Chondrocyte (in vitro differentiated cells): ENCODE results near the gene MXI1. TPM values are rescaled to one million over a fixed set of nuclear protein-coding genes. Genes with fewer than 3 reads are reported as not detected.
"Not testable (repeated sequence)": the region's sequence is repeated elsewhere in the genome, so short reads cannot be mapped to it uniquely, and the experiment has no call there.

Experiments
- DNase-seq: peaks from one replicate; pipeline ENCODE4 v3.0.0; 2021; ENCODE audit warnings: mixed read lengths, low spot score
- H3K27ac Mint-ChIP-seq: one replicate; pipeline ENCODE4 v1.8.0; 2021; ENCODE audit warnings: mild to moderate bottlenecking, moderate library complexity, mixed read lengths; ENCODE audit not compliant: unreplicated experiment
- H3K27me3 Mint-ChIP-seq: 2 replicates; pipeline ENCODE4 v1.8.0; 2021; ENCODE audit warnings: low read depth, mixed read lengths
- H3K36me3 Mint-ChIP-seq: 2 replicates; pipeline ENCODE4 v1.8.0; 2021; ENCODE audit warnings: low read depth, mixed read lengths
- H3K4me1 Mint-ChIP-seq: 2 replicates; pipeline ENCODE4 v1.8.0; 2021; ENCODE audit warnings: low read depth, mild to moderate bottlenecking, mixed read lengths
- H3K4me3 Mint-ChIP-seq: one replicate; pipeline ENCODE4 v1.8.0; 2021; ENCODE audit warnings: mild to moderate bottlenecking, moderate library complexity, mixed read lengths; ENCODE audit not compliant: unreplicated experiment
- H3K9me3 Mint-ChIP-seq: 2 replicates; pipeline ENCODE4 v1.8.0; 2021; ENCODE audit warnings: low read depth, mixed read lengths
- CTCF ChIP-seq: fragments of 200-600 bp; sonication (generic); IDR thresholded peaks from 2 replicates; pipeline ENCODE4 v1.5.0; 2021; ENCODE audit warnings: antibody characterized with exemption, mild to moderate bottlenecking, moderate library complexity
- total RNA-seq: library from RNA; stranded (reverse); gene quantifications from 3 replicates; pipeline ENCODE4 v1.2.1, GENCODE V29; 2021

MXI1 gene
- total RNA-seq, 1 donor from 2014 or later: 26.8 TPM

GRCh38 chr10:110181911-110182310 is 25.5 kb upstream of the MXI1 start:
- H3K27ac Mint-ChIP-seq: no peak overlapping the region
- no peaks in the 10 kb centered on the region for H3K27me3 Mint-ChIP-seq

GRCh38 chr10:110184398-110184797 is 23.0 kb upstream of the MXI1 start:
- Mint-ChIP-seq H3K27me3 (no peaks in the 10 kb centered on the region), H3K36me3 (no peaks in the 10 kb centered on the region), H3K27ac (no peak overlapping the region), H3K4me1 (no peaks in the 10 kb centered on the region), H3K4me3 (no peak overlapping the region), H3K9me3 (no peaks in the 10 kb centered on the region)
- DNase-seq: no peak
- TF ChIP-seq CTCF: no peak

More at GRCh38 chr10:110181911-110182310, 25.5 kb upstream of the MXI1 start:
- Mint-ChIP-seq H3K36me3 (no peaks in the 10 kb centered on the region), H3K9me3 (no peaks in the 10 kb centered on the region), H3K4me1 (no peaks in the 10 kb centered on the region), H3K4me3 (no peak overlapping the region)
- DNase-seq: no peak
- TF ChIP-seq CTCF: no peak

- not testable (repeated sequence) for H3K4me1 Mint-ChIP-seq, H3K4me3 Mint-ChIP-seq, H3K9me3 Mint-ChIP-seq, H3K36me3 Mint-ChIP-seq, H3K27me3 Mint-ChIP-seq, H3K27ac Mint-ChIP-seq, DNase-seq
These were observed 21.7 kb upstream of the MXI1 start for GRCh38 chr10:110185646-110186182.

GRCh38 chr10:110190170-110190569 is 17.2 kb upstream of the MXI1 start:
- H3K9me3 Mint-ChIP-seq: peaks cover 5% of the 10 kb centered on the region
- no peaks in the 10 kb centered on the region for H3K4me1 Mint-ChIP-seq
- H3K36me3 Mint-ChIP-seq: peaks cover 2% of the 10 kb centered on the region
- H3K27ac Mint-ChIP-seq: no peak overlapping the region
- TF ChIP-seq CTCF: no peak
- no peak overlapping the region for H3K4me3 Mint-ChIP-seq
- DNase-seq: no peak
- peaks cover 13% of the 10 kb centered on the region for H3K27me3 Mint-ChIP-seq

- H3K36me3 Mint-ChIP-seq: peaks cover 2% of the 10 kb centered on the region
- TF ChIP-seq CTCF: peak; percentile 8
- no peaks in the 10 kb centered on the region for H3K4me1 Mint-ChIP-seq
- H3K4me3 Mint-ChIP-seq: no peak overlapping the region
- H3K27ac Mint-ChIP-seq: no peak overlapping the region
- no peak for DNase-seq
- H3K27me3 Mint-ChIP-seq: peaks cover 17% of the 10 kb centered on the region
- H3K9me3 Mint-ChIP-seq: peaks cover 5% of the 10 kb centered on the region
These were observed 14.9 kb upstream of the MXI1 start for GRCh38 chr10:110192552-110192951.

- H3K9me3 Mint-ChIP-seq: no peaks in the 10 kb centered on the region
- peaks cover 8% of the 10 kb centered on the region for H3K27me3 Mint-ChIP-seq
- no peak for TF ChIP-seq CTCF
- H3K4me1 Mint-ChIP-seq: peaks cover 4% of the 10 kb centered on the region
- no peak for DNase-seq
- H3K36me3 Mint-ChIP-seq: no peaks in the 10 kb centered on the region
- H3K27ac Mint-ChIP-seq: no peak overlapping the region
- no peak overlapping the region for H3K4me3 Mint-ChIP-seq
These were observed 6.9 kb upstream of the MXI1 start for GRCh38 chr10:110200503-110200902.

- not testable (repeated sequence) for H3K36me3 Mint-ChIP-seq, H3K27me3 Mint-ChIP-seq, H3K4me3 Mint-ChIP-seq, DNase-seq, H3K4me1 Mint-ChIP-seq, H3K9me3 Mint-ChIP-seq, H3K27ac Mint-ChIP-seq
These were observed 6.4 kb upstream of the MXI1 start for GRCh38 chr10:110201046-110201445.
